Medulla oblongata (tissue), 1 donor: Measurements from ENCODE around the gene TSPAN14.
A peak's percentile ranks its signal among the peaks of the same experiment; 100 is the strongest.
"Not testable (repeated sequence)": the region's sequence is repeated elsewhere in the genome, so short reads cannot be mapped to it uniquely, and the experiment has no call there.

Experiments used
- DNase-seq: peaks from one replicate; pipeline ENCODE4 v3.0.0-alpha.2; 2015; ENCODE audit errors: extremely low spot score

The TSPAN14 gene

DNA sequence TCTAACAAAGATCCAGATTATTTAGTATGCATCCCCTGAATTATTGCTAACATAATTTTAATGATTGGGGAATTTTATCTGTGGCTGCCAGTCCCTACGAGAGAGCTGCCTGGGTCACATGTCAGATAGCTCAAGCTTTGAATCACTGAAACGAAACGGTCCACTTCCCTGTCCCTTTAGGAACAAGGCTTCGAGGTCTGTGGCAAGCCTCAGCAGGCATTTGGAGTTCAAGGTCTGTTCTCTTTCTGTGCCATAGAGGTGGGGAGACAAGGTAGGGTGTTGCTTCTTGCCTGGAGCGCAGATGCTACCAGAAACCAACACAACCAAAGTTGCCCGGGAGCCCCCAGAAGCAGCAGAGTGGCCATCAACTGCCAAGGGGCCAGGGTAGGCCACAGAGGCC, 69.7 kb downstream of the TSPAN14 start:
- DNase-seq: peak; percentile 70

GRCh38 chr10:80524190-80524909, 70.2 kb downstream of the TSPAN14 start:
- no peak for DNase-seq

- no peak for DNase-seq
These were observed 72.1 kb downstream of the TSPAN14 start for GRCh38 chr10:80526218-80526617.

DNA sequence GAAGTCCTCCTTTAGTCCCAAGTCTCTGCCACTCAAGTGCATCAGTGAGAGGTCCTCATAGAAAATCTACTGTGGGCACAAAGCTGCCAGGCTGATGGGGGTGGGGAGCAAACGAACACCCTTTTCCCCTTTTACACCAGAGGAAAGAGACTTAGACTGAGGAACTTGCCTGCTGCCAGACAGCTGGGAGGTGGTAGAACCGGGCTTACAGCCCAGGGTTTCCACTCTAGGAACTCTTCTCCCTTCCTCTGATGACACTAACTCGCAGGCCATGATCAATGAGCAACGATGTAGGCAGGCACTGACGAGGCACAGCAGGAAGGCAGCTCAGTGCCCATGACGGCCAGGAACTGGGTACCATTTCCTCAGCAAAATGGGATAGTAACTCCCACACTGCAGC, 72.6 kb downstream of the TSPAN14 start:
- DNase-seq: peak; percentile 67

GRCh38 chr10:80528185-80528700, 74.1 kb downstream of the TSPAN14 start:
- DNase-seq: peak; percentile 69

DNA sequence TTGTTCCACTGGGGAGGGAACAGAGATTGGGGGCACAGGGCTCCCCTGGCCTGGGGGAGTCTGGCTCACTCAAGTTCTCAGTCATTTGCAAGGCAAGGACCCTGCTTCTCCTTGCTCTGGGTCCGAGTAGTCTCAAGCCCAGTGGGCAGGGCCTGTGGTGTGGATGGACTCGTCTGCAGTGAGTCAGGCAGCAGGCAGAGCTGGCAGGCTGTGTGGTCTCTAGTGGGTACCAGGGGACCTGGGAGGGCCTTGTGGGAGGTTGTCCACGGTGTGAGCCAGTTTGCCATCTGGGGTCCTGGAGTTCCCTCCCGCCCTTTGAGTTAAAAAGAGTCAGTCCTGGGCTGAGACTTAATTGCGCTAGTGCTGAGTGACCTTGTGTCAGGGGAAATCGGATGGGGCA, 74.8 kb downstream of the TSPAN14 start:
- no peak for DNase-seq

GRCh38 chr10:80529604-80530003, 75.5 kb downstream of the TSPAN14 start:
- peak; percentile 54 for DNase-seq

- peak; percentile 78 for DNase-seq
These were observed 76.1 kb downstream of the TSPAN14 start for GRCh38 chr10:80530251-80530650.

DNA sequence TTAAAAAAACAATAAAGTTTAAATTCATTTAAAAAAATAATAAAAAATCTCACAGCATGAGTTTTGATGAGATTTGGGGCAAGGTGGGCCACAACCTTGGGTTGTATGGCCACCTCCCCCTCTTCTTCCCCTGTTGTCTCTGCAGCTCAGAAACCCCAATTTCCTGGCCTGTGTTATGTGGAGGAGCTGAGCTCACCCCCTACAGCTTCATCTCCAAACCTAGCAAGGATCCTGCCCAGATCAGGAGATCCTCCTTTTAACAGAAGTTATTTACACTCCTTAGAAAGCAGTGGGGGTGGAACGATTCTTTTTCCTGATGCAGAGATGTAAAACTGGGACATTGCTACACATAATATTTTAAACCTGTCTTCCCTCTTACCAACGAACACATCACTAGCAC, 76.7 kb downstream of the TSPAN14 start:
- no peak for DNase-seq

GRCh38 chr10:80532571-80532970, 78.5 kb downstream of the TSPAN14 start:
- DNase-seq: no peak

DNA sequence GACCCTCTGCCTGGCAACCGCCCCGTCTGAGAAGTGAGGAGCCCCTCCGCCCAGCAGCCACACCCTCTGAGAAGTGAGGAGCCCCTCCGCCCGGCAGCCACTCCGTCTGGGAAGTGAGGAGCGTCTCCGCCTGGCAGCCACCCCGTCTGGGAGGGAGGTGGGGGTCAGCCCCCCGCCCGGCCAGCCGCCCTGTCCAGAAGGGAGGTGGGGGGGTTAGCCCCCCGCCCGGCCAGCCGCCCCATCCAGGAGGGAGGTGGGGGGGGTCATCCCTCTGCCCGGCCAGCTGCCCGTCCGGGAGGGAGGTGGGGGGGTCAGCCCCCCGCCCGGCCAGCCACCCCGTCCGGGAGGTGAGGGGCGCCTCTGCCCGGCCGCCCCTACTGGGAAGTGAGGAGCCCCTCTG, 79.9 kb downstream of the TSPAN14 start:
- DNase-seq: not testable (repeated sequence)

GRCh38 chr10:80534646-80535045, 80.5 kb downstream of the TSPAN14 start:
- DNase-seq: not testable (repeated sequence)

DNA sequence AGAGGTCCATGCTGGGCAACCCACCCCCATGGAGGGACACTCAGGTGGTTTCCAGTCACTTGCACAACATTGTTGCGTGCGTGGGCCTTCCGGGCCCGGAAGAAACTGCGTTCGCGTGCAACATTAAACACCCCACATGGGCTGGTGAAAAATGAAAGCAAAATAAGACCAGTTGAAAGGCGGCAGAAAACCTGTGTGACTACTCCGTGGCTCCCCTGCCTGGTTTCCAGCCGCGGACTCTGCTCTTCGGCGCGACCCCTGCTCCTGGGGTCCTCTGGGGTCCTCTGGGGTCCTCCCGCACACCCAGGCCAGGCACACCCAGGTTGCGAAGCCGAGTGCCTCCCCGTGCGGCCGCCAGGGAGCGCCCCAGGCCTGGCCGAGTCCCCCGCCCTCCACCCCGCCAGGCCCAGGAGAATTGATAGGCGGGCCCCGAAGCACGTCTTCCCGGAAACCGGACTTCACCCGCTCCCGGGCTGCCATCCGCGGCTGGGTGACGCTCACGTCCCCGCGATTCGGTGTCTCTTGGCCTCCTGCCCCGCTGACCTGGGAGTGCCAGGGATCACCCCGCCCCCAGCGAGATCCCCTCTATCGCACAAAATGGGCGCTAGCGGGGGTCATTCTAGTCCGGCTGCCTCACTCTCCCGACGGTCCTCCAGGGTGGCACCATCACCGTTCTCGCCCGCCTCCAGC, 81.7 kb downstream of the TSPAN14 start:
- DNase-seq: peak; percentile 58

DNA sequence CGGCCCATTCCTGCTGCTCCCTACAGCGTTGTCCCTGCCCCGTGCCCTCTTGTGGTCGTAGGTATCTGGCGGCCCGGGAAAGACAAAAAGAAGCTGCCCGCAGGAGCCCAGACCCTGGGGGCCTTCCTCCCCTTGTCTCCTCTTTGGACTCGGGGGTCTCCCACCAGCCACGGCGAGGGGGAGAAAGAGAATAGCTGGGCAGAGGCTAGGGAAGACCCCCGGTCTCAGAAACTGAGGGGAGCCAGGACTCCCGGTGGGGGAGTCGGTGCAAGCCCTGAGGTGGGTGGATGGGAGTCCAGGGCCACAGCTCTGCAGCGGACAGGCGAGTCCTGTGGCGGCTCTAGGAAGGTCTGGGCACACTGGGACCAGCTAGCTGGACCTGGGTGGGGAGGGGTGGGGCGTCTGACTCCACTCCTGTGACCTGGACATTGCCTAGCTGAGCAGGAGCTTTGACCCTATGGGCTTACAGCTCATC, 82.3 kb downstream of the TSPAN14 start:
- no peak for DNase-seq

DNA sequence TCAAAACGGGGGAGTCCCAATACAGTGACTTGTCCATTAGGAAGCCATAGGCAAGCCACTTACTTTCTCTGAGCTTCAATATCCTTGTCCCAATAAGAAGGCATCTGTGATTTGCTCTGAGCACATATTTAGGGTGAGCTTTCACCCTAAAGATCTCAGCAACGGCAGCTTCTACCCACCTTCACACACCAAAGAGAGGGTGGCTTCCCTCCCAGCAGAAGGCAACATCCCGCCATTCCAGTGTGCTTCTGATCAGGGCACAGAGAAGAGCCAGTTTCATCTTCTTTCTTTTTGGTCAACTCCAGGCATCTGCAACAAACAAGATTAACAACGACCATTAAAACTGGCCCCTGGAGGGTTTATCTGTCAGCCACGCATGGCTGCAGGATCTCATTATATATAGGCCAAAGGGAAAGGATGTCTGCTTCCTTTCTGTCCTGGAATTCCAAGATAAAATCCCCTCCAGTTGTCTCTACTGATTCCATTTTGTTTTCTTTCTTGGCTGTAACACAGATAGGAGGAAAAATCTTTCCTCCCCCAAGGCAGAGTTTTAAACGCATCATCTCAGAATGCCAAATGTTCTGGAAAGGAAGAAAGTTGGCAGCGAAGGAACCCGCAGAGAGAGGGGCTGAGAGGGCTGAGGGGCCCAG, 83.1 kb downstream of the TSPAN14 start:
- DNase-seq: no peak

DNA sequence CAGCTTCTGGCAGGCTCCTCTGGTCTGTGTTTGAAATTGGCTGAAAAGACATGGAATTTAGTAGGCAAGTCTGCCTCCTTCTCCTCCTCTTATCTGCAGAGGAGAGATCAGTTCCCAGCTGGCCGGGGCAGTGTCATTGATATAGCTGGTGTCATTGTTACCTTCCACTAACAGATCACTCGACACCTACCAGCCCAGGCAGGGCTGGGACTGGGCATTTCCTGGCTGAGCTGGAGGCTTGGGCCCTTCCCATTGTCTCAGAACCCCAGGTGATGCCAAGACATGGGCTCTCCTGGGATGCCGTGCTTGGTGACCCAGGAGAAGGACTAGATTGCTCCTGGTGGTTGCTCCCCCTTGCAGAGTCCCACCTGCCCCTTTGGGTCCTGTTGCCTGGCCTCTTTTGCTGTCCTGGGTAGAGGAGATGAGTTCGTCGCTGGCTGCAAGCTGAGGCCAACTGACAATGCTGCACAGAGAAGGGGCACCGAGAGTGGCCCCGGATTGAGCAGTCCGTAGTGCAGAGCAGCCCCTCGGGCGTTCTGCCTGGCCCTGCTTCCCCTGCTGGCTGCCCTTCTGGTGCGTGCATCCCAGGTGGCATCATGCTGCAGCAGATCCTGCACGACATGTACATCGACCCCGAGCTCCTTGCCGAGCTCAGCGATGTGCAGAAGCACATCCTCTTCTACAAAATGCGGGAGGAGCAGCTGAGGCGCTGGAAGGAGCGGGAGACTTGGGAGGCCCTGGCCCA, 83.8 kb downstream of the TSPAN14 start, which contains the start of gene SH2D4B:
Gene SH2D4B, plus strand, starts transcription at position 167 of the 745 bp plus-strand sequence. Its CDS starts 430 bp downstream, at position 597.
- no peak for DNase-seq

DNA sequence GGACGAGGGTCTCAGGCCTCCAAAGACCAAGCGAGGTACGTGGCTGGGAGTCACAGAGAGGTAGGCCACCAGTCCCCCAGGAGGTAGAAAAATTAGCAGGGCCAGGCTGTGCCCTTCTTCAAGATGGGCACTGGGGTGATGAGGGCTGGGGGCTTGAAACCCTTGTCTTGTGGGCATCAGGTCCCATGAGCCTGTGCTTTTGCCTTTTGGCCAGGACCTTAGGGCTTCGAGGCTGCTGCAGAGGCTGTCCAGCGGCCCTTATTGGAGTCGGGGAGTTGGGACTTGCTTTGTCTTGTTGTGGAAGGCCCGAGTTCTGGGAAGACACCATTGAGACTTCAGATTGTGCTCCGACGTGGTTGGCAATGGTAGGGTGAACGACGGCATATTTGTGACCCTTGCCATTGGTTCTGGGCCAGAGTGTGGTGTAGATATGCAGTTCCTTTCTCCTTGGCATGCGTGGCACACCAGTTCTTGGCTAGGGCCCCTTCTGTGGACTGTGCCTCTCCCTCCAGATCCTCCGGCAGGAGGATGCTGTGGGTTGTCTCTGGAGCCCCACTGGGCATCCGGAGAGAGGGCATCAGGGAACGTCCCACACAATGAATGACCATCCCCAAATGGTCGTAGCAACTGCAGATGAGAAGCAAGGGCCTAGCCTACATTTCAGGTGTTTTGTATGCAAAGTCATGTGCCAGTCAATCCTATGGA, 84.5 kb downstream of the TSPAN14 start:
- DNase-seq: no peak

- DNase-seq: no peak
These were observed 85.4 kb downstream of the TSPAN14 start for GRCh38 chr10:80539421-80540031.

DNA sequence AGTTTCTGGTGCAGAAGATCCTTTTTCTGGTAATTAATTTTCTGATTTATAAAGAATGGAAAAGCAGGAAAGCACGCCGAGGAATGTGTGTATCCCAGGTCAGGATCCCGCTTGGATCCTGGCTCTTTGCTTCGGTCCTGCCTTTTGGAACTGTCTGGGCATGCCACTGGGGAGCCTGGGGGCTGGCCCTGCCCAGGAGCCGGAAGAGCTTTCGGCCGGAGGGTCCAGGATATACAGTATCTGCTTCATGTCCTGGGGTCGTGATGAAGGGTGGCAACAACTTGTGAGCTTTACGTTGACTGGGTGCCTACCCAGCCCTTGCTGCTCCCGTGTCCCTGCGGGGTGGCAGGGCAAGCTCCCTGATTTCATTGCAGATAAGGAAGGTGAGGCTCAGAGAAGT, 86.0 kb downstream of the TSPAN14 start:
- DNase-seq: no peak

DNA sequence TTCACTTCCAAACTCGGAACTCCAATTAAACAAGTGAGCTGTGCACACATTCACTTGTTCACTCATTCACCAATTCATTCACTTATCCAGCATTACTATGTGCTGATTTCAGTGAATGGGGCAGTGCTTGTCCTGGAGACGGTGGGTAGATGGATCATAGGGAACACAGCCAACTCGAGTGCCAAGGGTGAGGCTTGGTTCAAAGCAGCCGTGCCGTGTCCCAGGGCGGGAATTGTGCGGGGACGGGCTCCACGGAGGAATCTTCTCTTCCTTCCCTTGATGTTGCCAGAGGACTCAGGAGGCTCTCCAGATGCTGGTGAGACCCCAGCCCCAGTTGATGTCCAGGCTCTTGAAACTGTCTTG, 86.5 kb downstream of the TSPAN14 start:
- DNase-seq: no peak
